NCI-H146 (cell line): ENCODE measurements around the gene KNTC1.
"Not testable (repeated sequence)": the region's sequence is repeated elsewhere in the genome, so short reads cannot be mapped to it uniquely, and the experiment has no call there.

Experiments used
- DNase-seq: peaks from one replicate; lab custom pipeline; 2025; lab: John Stamatoyannopoulos, UW

Gene KNTC1

GRCh38 chr12:122558745-122559641 is 31.9 kb downstream of the KNTC1 start:
- no peak for DNase-seq

- no peak for DNase-seq
Observed at GRCh38 chr12:122560138-122560537, 33.1 kb downstream of the KNTC1 start.

GRCh38 chr12:122563361-122563760 is 36.3 kb downstream of the KNTC1 start:
- DNase-seq: no peak

- not testable (repeated sequence) for DNase-seq
Observed at GRCh38 chr12:122566816-122567215, 39.8 kb downstream of the KNTC1 start.

GRCh38 chr12:122569288-122569687 is 42.2 kb downstream of the KNTC1 start:
- no peak for DNase-seq

GRCh38 chr12:122570006-122570405 is 43.0 kb downstream of the KNTC1 start:
- not testable (repeated sequence) for DNase-seq

- DNase-seq: no peak
Observed at GRCh38 chr12:122571821-122572220, 44.8 kb downstream of the KNTC1 start.

- DNase-seq: not testable (repeated sequence)
Observed at GRCh38 chr12:122583294-122583693, 56.2 kb downstream of the KNTC1 start.

- DNase-seq: no peak
Observed at GRCh38 chr12:122584177-122584863, 57.3 kb downstream of the KNTC1 start.

GRCh38 chr12:122590990-122591389 is 63.9 kb downstream of the KNTC1 start:
- DNase-seq: no peak

GRCh38 chr12:122591966-122592365 is 64.9 kb downstream of the KNTC1 start:
- not testable (repeated sequence) for DNase-seq

GRCh38 chr12:122592543-122592942 is 65.5 kb downstream of the KNTC1 start:
- DNase-seq: not testable (repeated sequence)

GRCh38 chr12:122593910-122594309 is 66.9 kb downstream of the KNTC1 start:
- no peak for DNase-seq

- no peak for DNase-seq
Observed at GRCh38 chr12:122596838-122597237, 69.8 kb downstream of the KNTC1 start.

- no peak for DNase-seq
Observed at GRCh38 chr12:122602456-122602855, 75.4 kb downstream of the KNTC1 start.

GRCh38 chr12:122604993-122605392 is 77.9 kb downstream of the KNTC1 start:
- DNase-seq: no peak

- no peak for DNase-seq
Observed at GRCh38 chr12:122609732-122610131, 82.7 kb downstream of the KNTC1 start.

- DNase-seq: no peak
Observed at GRCh38 chr12:122610207-122610606, 83.2 kb downstream of the KNTC1 start.

GRCh38 chr12:122610911-122611310 is 83.9 kb downstream of the KNTC1 start:
- no peak for DNase-seq

- no peak for DNase-seq
Observed at GRCh38 chr12:122614839-122615238, 87.8 kb downstream of the KNTC1 start.

GRCh38 chr12:122615780-122616179 is 88.7 kb downstream of the KNTC1 start:
- no peak for DNase-seq

GRCh38 chr12:122635471-122635870 is 108.4 kb downstream of the KNTC1 start:
- DNase-seq: no peak

- no peak for DNase-seq
Observed at GRCh38 chr12:122643207-122643805, 116.3 kb downstream of the KNTC1 start.
